A172 (cell line): Measurements from ENCODE around the gene SEC14L5. TPM values are rescaled to one million over a fixed set of nuclear protein-coding genes. Genes with fewer than 3 reads are reported as not detected.

ENCODE experiments used
- DNase-seq: peaks from one replicate; pipeline ENCODE4 v3.0.0-alpha.2; 2015; ENCODE audit warnings: low spot score
- total RNA-seq: library from RNA; depleted of rRNA; stranded (reverse); fragments of >200 nt; shearing (Covaris generic); gene quantifications from 2 replicates; pipeline ENCODE4 v1.2.3, GENCODE V29; 2014; rRNA removed

Gene SEC14L5
- 0.14 TPM in 1 of 2 replicates, not detected in the other for total RNA-seq

DNA sequence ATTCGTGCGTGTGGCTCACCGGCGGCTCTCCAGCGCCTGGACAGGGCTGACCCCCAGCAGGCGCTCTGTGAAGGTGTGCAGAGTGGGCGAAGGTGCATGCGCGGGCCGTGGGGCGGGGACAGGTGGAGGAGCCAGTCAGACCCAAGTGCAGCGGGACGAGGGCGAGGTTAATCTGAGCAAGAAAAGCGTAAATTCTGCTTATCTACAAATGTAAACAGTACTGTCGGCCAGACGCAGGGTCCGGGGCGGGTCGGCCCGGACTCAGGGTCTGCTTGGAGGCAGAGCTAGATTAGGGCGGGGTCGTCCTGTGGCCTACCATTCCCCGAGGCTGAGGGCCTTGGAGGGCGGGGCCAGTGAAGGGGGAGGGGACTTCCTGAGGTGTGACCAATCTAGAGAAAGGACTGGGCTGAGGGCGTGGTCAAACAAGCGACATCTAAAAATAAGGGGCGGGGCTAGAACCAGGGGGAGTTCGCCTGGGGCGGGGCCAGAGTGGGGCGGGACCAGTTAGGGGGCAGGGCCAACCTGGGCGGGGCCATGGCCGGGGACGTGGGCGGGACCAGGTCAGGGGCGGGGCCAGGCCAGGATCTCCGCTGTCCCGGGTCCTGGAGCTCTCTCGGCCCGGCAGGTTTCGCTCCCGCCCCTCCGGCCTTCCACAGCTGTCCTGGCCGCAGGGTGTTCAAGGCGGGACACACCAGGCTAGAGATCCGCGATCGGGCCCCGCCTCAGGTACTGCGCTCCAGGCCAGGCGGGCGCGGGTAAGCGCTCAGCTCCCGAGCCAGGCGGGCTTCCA is at the start of gene SEC14L5:
Gene SEC14L5 (plus strand): TSS at position 611 of the 790 bp plus-strand sequence. CDS start 994 bp downstream, outside the sequence.
- DNase-seq: peak; percentile 97

DNA sequence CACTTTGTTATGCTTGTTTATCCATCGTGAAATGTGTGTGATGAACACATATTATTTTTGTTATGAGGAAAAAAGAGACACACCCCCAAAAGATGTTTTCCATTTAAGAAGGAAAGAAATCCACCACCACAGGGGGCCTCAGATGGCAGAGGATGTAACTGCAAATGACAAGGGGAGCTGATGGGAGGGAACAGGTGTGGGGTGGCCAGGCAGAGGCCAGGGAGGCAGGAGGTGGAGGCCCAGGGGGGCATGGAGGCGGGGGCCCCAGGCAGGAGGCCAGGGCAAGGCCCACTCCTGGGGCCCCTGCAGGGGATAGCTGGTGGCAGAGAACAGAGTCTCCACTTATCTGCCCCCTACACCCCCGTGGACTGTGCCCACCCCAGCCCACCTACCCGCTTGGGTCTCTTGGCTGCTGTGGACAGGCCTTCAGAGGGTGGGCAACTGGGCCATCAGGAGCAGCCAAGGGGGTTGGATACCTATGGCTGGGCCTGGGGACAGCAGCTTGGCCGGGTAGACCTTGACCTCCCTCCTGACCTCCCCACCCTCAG is 49.2 kb upstream of the SEC14L5 start:
- no peak for DNase-seq

DNA sequence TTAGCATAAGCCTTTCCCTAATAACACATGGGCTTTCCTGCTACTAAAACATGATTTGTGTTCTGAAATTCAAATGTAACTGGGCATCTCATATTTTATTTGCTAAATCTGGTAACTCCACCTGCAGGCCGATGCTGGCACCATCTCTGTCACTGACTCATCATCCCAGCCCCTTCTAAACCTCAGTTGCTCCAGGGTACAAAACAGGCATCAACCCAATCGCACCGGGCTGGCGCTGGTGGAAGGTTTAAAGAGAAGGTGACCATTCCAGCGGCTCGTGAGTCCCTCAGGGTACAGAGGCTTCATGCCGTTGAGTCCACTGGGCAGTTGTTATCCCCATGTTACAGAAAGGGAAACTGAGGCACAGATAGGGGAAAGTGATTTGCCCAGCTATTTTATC is 48.3 kb upstream of the SEC14L5 start:
- DNase-seq: peak; percentile 21

GRCh38 chr16:4910828-4911227 is 47.3 kb upstream of the SEC14L5 start:
- no peak for DNase-seq

- peak; percentile 71 for DNase-seq
Observed at GRCh38 chr16:4911970-4912386, 46.2 kb upstream of the SEC14L5 start.

GRCh38 chr16:4913130-4913773 is 44.9 kb upstream of the SEC14L5 start:
- peak; percentile 16 for DNase-seq

- no peak for DNase-seq
Observed at GRCh38 chr16:4913774-4914525, 44.2 kb upstream of the SEC14L5 start.

- DNase-seq: peak; percentile 15
Observed at GRCh38 chr16:4914528-4915225, 43.5 kb upstream of the SEC14L5 start.

DNA sequence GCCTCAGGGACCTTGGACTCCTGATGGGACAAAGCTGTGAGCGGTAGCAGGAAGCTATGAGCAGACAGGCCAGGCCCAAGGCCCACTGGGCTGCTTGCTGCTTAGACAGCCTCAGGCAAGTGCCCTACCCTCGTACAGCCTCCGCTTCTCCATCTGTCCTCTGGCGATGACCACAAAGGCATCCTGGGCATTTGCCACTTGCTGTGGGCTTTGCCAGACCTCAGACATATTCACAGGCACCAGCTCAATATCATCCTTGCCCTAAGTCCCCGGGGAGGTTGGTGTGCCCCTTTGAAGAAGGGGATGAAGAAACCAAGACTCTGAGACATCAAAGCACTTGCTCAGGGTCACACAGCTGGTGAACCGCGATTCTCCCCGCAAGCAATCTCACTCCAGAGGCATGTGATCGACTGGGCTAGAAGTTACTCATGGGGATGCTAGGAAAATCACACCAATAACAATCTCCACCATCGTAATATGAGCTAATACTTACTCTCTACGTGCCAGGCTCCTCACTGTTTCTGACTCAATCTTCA is 42.8 kb upstream of the SEC14L5 start:
- peak; percentile 97 for DNase-seq

DNA sequence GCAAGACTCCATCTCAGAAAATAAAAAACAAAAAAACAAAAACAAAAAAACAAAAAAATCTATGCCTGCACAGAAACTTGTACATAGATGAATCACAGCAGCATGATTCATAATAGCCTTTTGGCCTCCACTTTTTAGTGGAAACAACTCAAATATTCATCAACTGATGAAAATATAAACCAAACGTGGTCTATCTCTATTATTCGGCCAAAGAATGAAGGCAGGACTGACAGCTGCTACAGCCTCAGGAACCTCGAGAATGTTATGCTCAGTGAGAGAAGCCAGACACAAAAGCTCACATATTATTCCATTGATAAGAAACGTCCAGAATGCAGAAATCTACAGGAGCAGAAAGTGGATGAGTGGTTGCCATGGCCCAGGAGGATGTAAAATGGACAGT is 41.0 kb upstream of the SEC14L5 start:
- DNase-seq: peak; percentile 19

DNA sequence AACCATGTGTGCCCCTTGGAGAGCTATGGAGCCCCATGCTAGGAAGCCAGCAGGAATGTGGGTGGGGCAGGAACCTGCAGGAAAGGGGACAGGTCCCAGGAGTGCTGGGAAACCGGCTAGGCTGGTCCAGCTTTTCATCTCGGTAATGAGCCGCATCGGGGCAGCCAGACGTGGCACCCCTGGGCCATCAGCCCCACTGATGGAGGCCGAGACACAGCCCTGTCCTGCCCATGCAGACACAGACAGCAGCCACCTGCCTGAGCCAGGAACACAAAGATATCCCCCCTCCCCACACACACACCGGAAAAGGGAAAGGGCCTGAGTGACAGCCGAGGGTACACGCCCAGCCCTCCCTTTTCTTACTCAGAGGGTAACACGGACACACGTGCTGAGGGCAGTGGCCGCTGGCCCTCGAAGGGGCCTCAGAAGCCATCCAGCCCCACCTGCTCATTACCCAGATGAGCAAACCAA is 39.3 kb upstream of the SEC14L5 start:
- DNase-seq: no peak

DNA sequence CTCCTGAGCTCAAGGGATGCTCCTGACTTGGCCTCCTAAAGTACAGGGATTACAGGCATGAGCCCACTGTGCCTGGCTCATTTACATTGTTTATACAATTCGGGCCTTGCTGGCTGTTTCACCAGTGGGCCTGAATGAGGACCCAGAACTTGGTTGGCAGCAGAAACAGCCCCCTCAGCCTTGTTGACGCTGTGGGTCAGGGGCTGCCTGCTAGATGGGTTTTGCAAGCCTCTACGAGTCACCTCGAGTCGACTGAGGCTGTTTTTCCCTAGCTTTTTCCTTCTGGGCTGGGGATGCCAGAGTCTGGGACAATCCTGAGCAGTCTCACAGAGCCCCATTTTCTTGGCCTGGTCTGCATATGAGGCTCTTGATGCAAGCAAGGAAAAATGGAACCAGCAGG is 37.3 kb upstream of the SEC14L5 start:
- no peak for DNase-seq

DNA sequence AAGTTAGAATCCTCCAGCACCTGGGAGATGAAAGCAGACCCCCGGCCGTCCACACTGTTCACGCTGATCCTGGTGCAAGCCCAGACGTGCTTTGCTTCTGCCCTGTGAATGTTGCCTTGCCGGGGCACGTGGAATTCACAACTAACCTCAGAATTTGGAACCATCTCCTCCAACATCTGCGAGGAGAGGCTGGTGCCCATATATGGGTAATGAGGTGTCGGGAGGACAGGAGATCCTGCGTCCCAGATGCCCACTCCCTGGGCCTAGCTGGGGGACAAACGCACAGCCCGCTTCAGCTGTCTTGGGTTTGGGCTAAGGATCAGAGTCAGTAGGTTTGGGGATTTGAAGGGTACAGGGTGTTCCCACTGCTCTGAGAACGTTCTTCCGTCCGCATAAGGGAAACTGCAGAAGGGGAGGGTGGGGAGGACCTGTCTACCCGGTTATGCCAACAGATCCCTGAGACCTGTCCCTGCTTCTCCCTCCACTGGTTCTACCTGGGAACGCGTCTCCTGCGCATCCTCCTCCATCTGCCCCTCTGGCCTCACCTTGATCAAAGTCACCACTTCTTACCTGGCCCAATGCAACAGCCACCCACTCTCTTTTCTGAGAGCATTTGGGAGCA is 35.3 kb upstream of the SEC14L5 start:
- DNase-seq: no peak

DNA sequence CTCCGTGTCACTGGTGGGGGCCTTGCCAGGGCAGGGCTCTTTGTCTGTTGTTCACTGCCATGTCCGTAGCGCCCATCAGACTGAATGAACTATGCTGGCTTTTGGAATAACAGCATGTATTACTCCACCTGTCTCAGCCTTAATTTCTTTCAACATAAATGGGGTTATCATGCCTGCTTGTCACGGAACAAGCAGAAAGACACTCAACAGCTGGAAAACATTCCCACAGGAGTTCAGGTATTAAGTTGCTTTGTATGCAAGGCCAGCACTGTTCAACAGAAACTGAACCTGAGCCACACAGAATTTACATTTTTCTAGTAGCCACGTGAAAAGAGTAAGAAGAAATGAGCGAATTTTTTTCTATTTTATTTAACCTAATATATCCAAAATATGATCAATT is 34.3 kb upstream of the SEC14L5 start:
- DNase-seq: no peak

- DNase-seq: no peak
Observed at GRCh38 chr16:4924593-4925292, 33.4 kb upstream of the SEC14L5 start.

DNA sequence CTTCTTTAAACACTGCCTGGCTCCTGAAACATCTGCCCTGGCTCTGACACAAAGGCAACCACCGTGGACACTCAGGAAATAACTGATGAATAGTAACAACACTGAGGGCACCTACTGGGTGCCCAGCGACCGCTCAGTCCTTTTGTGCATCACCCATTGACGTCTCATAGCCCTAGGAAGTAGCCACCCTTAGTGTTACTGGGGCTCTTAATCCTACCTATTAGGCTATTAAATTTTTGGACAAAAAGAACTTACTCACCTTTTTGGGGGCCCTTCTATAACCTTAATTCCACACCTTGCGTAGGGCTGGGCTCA is 32.9 kb upstream of the SEC14L5 start:
- DNase-seq: no peak

DNA sequence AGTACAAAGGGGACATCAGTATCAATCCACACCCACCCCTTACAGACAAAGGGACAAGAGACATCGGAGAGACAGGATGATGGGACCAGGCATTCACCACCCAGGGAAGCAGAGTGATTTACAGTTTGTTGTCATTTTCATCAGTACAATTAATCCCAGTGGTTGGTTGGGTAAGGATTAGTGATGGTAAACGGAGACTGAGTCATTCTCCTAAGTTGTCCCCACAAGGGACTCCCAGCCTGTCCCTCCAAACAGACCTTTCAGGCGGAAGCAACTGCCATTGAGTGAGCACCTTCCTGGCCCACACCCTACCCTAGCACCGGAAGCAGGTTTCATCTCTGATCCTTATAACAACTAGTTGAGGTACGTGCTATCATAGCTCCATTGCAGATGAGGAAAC is 32.3 kb upstream of the SEC14L5 start:
- no peak for DNase-seq

GRCh38 chr16:4926928-4927327 is 31.2 kb upstream of the SEC14L5 start:
- no peak for DNase-seq

DNA sequence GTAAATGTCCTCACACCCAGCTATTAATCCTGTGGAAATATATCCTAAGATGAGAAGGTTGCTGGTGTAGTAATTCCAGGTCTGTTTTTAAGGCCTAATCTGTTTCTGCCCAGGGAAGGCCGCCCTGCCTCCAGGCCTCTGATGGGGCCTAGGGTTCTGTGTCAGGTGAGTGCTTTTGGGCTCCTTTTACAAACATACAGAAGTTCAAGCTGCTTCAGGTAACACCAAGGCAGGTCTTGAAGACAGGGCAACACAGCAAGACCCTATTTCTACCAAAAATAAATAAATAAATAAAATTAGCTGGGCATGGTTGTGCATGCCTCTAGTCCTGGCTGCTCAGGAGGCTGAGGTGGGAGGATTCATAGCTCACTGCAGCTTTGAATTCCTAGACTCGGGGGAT is 30.5 kb upstream of the SEC14L5 start:
- DNase-seq: no peak

DNA sequence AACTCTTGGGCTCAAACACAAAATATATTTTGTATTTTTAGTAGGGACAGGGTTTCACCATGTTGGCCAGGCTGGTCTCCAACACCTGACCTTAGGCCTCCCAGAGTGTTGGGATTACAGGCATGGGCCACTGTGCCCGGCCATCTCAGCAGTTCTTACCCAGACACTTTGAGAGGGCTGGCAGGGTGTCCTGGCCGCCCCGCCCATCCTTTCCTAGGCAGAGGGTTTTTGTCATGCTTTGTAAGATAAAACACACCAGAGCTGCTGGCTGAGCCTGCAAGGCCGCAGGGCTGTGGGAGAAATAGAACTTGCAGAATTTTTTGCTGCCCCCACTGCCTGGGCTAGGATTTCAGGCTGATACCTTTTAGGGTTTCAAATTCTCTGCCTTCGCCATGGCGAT is 29.9 kb upstream of the SEC14L5 start:
- no peak for DNase-seq
